ENCODE measurements around the gene ZKSCAN7. TPM values are rescaled to one million over a fixed set of nuclear protein-coding genes. Genes with fewer than 3 reads are reported as not detected.
"Not testable (repeated sequence)": the region's sequence is repeated elsewhere in the genome, so short reads cannot be mapped to it uniquely, and the experiment has no call there.

The ZKSCAN7 gene
- total and polyA plus RNA-seq, 10 donors: 1.8 to 6.0 (median 4.4) TPM

GRCh38 chr3:44568561-44568960 is 13.6 kb downstream of the ZKSCAN7 start:
- WGBS, 5 donors: 92 to 100% (median 97%) methylated on average over 1 of the region's 1 CpG
- H3K36me3 ChIP-seq: peaks cover 10 to 83% (median 53%) of the 10 kb centered on the region in 6 donors
- DNase-seq: no peak
- intact Hi-C loops (cut with DNase I; ENCODE audit: low total_unique reads): no loop called here
- no peaks in the 10 kb centered on the region for H3K27me3 ChIP-seq (replicated peaks in 1 of 7)
- peaks cover 17 to 91% (median 63%) of the 10 kb centered on the region in 8 donors for H3K9me3 ChIP-seq
- H3K4me1 ChIP-seq: no peaks in the 10 kb centered on the region
- no peak overlapping the region for H3K4me3 ChIP-seq
- H3K27ac ChIP-seq: no peak overlapping the region
- TF ChIP-seq POLR2AphosphoS5 (IDR thresholded peaks at IDR 0.05) (no peak), POLR2A (IDR thresholded peaks at IDR 0.05) (no peak), CTCF (IDR thresholded peaks at IDR 0.05 in 8 of 11, conservative IDR thresholded peaks at IDR 0.05 in 3 of 11) (no peak)

- no peak for DNase-seq
- no peak overlapping the region for H3K27ac ChIP-seq
- WGBS, 5 donors: 92 to 97% (median 96%) methylated on average over 4 of the region's 4 CpGs
- no peaks in the 10 kb centered on the region for H3K27me3 ChIP-seq (replicated peaks in 1 of 7)
- intact Hi-C loops (cut with DNase I; ENCODE audit: low total_unique reads): no loop called here
- peaks cover 10 to 61% (median 45%) of the 10 kb centered on the region in 6 donors for H3K36me3 ChIP-seq
- no peaks in the 10 kb centered on the region for H3K4me1 ChIP-seq
- no peak for TF ChIP-seq CTCF (IDR thresholded peaks at IDR 0.05 in 8 of 11, conservative IDR thresholded peaks at IDR 0.05 in 3 of 11)
- TF ChIP-seq POLR2A (IDR thresholded peaks at IDR 0.05): no peak
- TF ChIP-seq POLR2AphosphoS5 (IDR thresholded peaks at IDR 0.05): no peak
- no peak overlapping the region for H3K4me3 ChIP-seq
- H3K9me3 ChIP-seq: peaks cover 17 to 93% (median 80%) of the 10 kb centered on the region in 8 donors
Measured at GRCh38 chr3:44571024-44571423, 16.0 kb downstream of the ZKSCAN7 start.

GRCh38 chr3:44576613-44577012 is 21.6 kb downstream of the ZKSCAN7 start:
- TF ChIP-seq POLR2A (IDR thresholded peaks at IDR 0.05): no peak
- TF ChIP-seq POLR2AphosphoS5 (IDR thresholded peaks at IDR 0.05): no peak
- H3K36me3 ChIP-seq: peaks cover 0 to 15% (median under 1%) of the 10 kb centered on the region in 6 donors
- H3K27ac ChIP-seq: no peak overlapping the region
- no peaks in the 10 kb centered on the region for H3K27me3 ChIP-seq (replicated peaks in 1 of 7)
- intact Hi-C loops (cut with DNase I; ENCODE audit: low total_unique reads): no loop called here
- H3K4me3 ChIP-seq: no peak overlapping the region
- no peak for DNase-seq
- H3K9me3 ChIP-seq: peaks cover 3 to 85% (median 53%) of the 10 kb centered on the region in 8 donors
- H3K4me1 ChIP-seq: no peaks in the 10 kb centered on the region

GRCh38 chr3:44577354-44577952 is 22.5 kb downstream of the ZKSCAN7 start:
- H3K36me3 ChIP-seq: peaks cover 0 to 10% (median 0%) of the 10 kb centered on the region in 6 donors
- peaks cover 0 to 83% (median 46%) of the 10 kb centered on the region in 8 donors for H3K9me3 ChIP-seq
- intact Hi-C loops (cut with DNase I; ENCODE audit: low total_unique reads); H3K27me3 ChIP-seq (replicated peaks in 1 of 7); H3K27ac ChIP-seq; H3K4me3 ChIP-seq; H3K4me1 ChIP-seq; DNase-seq: not testable (repeated sequence)
- WGBS, 5 donors: 86 to 93% (median 90%) methylated on average over 7 to 11 of the region's 11 CpGs

GRCh38 chr3:44578316-44578715 is 23.3 kb downstream of the ZKSCAN7 start:
- H3K27me3 ChIP-seq (replicated peaks in 1 of 7); intact Hi-C loops (cut with DNase I; ENCODE audit: low total_unique reads); H3K4me3 ChIP-seq; H3K36me3 ChIP-seq; H3K27ac ChIP-seq; H3K4me1 ChIP-seq; DNase-seq: not testable (repeated sequence)
- WGBS, 5 donors: 96 to 99% (median 97%) methylated on average over 10 to 22 of the region's 22 CpGs
- H3K9me3 ChIP-seq: peaks cover 0 to 75% (median 38%) of the 10 kb centered on the region in 8 donors

- H3K4me3 ChIP-seq; H3K36me3 ChIP-seq; DNase-seq; H3K27me3 ChIP-seq (replicated peaks in 1 of 7); H3K27ac ChIP-seq; intact Hi-C loops (cut with DNase I; ENCODE audit: low total_unique reads); H3K4me1 ChIP-seq: not testable (repeated sequence)
- 95 to 99% (median 98%) methylated on average over 23 to 37 of the region's 37 CpGs for WGBS, 5 donors
- peaks cover 0 to 68% (median 31%) of the 10 kb centered on the region in 8 donors for H3K9me3 ChIP-seq
Measured at GRCh38 chr3:44578924-44579515, 24.0 kb downstream of the ZKSCAN7 start.

GRCh38 chr3:44579749-44580148 is 24.8 kb downstream of the ZKSCAN7 start:
- H3K4me3 ChIP-seq; DNase-seq; H3K27ac ChIP-seq; intact Hi-C loops (cut with DNase I; ENCODE audit: low total_unique reads); H3K36me3 ChIP-seq; H3K27me3 ChIP-seq (replicated peaks in 1 of 7): not testable (repeated sequence)
- peaks cover 0 to 61% (median 24%) of the 10 kb centered on the region in 8 donors for H3K9me3 ChIP-seq
- H3K4me1 ChIP-seq: peaks cover 0 to 11% (median 3%) of the 10 kb centered on the region in 6 donors
- 94 to 99% (median 97%) methylated on average over 12 to 15 of the region's 15 CpGs for WGBS, 5 donors

- H3K27ac ChIP-seq; DNase-seq; H3K4me3 ChIP-seq; H3K36me3 ChIP-seq; intact Hi-C loops (cut with DNase I; ENCODE audit: low total_unique reads): not testable (repeated sequence)
- 39 to 67% (median 63%) methylated on average over 39 to 62 of the region's 62 CpGs for WGBS, 5 donors
- H3K4me1 ChIP-seq: peaks cover 0 to 23% (median 9%) of the 10 kb centered on the region in 6 donors
- H3K27me3 ChIP-seq (replicated peaks in 1 of 7): peaks cover 0 to 16% (median 0%) of the 10 kb centered on the region in 7 donors
- peaks cover 0 to 49% (median 16%) of the 10 kb centered on the region in 8 donors for H3K9me3 ChIP-seq
Measured at GRCh38 chr3:44580971-44581370, 26.0 kb downstream of the ZKSCAN7 start.
